ENCODE data around the gene WBP11. TPM values are rescaled to one million over a fixed set of nuclear protein-coding genes. Genes with fewer than 3 reads are reported as not detected.

Gene WBP11
- total RNA-seq, 1 experiment from 2014 or later, result 47.3 TPM

DNA sequence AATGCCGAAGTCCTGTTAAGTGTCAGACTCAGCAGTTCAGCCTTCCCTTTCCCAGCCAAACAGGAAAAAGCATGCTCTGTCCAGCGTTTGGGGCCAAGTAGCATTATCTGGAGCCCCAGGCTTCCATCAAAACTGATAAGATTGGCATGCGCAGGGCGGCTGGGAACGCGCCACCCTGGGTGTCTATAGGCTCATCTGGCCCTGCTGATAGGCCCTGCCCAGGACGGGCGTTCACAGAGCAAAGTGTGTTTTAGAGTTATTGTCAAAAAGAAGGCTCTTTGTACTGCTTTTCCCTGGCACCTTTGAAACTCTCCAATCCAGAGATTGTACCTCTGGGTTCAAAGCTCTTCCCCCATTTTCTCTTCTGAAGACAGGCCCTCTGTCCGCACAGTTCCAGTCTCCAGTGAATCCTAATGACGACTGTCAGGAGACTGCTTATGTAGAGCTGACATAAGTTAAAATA lies 40.2 kb upstream of the WBP11 start, which contains the start of gene ART4:
ART4 (minus strand) TSS at position 102 of the 463 bp plus-strand sequence. CDS start 413 bp downstream, outside the sequence.
- no peak for ATAC-seq
- H3K36me3 ChIP-seq (ENCODE audit: control insufficient read depth, insufficient read depth, low read length), result no peaks in the 10 kb centered on the region
- no peak for DNase-seq (ENCODE audit: low read depth, low spot score)
- no TSS peak for BruUV-seq (replicated peaks)
- ChIA-PET POLR2A (no interaction called here), CTCF (no interaction called here)
- no peaks in the 10 kb centered on the region for H3K4me1 ChIP-seq (ENCODE audit: control insufficient read depth, insufficient read depth, low read length)
- intact Hi-C loops (cut with micrococcal nuclease; ENCODE audit: unreplicated experiment), result loop anchor here (10.0 kb wide), 1 partner anchor 381 kb away; the partner anchor contains the start of gene RERG
- H3K4me3 ChIP-seq (ENCODE audit: low read depth in 2 of 2, low read length in 2 of 2), result no peak within 1 kb of the TSS
- H3K9me3 ChIP-seq (ENCODE audit: control insufficient read depth, insufficient read depth, low read depth, low read length), result no peaks in the 10 kb centered on the region
- TF ChIP-seq REST (IDR thresholded peaks at IDR 0.05; ENCODE audit: insufficient read depth in 1 of 2, low read depth in 2 of 2, low read length in 1 of 2) (no peak), POLR2AphosphoS5 (IDR thresholded peaks at IDR 0.05; ENCODE audit: low read depth, low read length) (no peak), SIN3A (IDR thresholded peaks at IDR 0.05; ENCODE audit: borderline replicate concordance, insufficient read depth, low read depth, low read length) (no peak), TCF7L2 (IDR thresholded peaks at IDR 0.05; ENCODE audit: low read depth, low read length) (no peak), CTCF (IDR thresholded peaks at IDR 0.05) (no peak)
- in situ Hi-C loops (cut with HindIII; ENCODE audit: low pct_unique_long_range_greater_than_20kb, low sequenced_read_pairs), result no loop called here
- H3K27me3 ChIP-seq (ENCODE audit: control insufficient read depth, insufficient read depth, low read length), result no peaks in the 10 kb centered on the region
- H3K27ac ChIP-seq (ENCODE audit: low read length), result no peak within 1 kb of the TSS

GRCh38 chr12:14842315-14842714 lies 39.0 kb upstream of the WBP11 start:
- Histone ChIP-seq H3K27ac (ENCODE audit: low read length) (no peak overlapping the region), H3K4me1 (ENCODE audit: control insufficient read depth, insufficient read depth, low read length) (no peaks in the 10 kb centered on the region), H3K4me3 (ENCODE audit: low read depth in 2 of 2, low read length in 2 of 2) (no peak overlapping the region), H3K36me3 (ENCODE audit: control insufficient read depth, insufficient read depth, low read length) (no peaks in the 10 kb centered on the region), H3K27me3 (ENCODE audit: control insufficient read depth, insufficient read depth, low read length) (no peaks in the 10 kb centered on the region), H3K9me3 (ENCODE audit: control insufficient read depth, insufficient read depth, low read depth, low read length) (no peaks in the 10 kb centered on the region)
- intact Hi-C loops (cut with micrococcal nuclease; ENCODE audit: unreplicated experiment), result loop anchor here (10.0 kb wide), 1 partner anchor 382 kb away; the partner anchor contains the start of gene RERG
- no peak for TF ChIP-seq SIN3A (IDR thresholded peaks at IDR 0.05; ENCODE audit: borderline replicate concordance, insufficient read depth, low read depth, low read length)
- no peak for TF ChIP-seq POLR2AphosphoS5 (IDR thresholded peaks at IDR 0.05; ENCODE audit: low read depth, low read length)
- no peak for TF ChIP-seq TCF7L2 (IDR thresholded peaks at IDR 0.05; ENCODE audit: low read depth, low read length)
- no peak for TF ChIP-seq CTCF (IDR thresholded peaks at IDR 0.05)
- no peak for TF ChIP-seq REST (IDR thresholded peaks at IDR 0.05; ENCODE audit: insufficient read depth in 1 of 2, low read depth in 2 of 2, low read length in 1 of 2)
- in situ Hi-C loops (cut with HindIII; ENCODE audit: low pct_unique_long_range_greater_than_20kb, low sequenced_read_pairs), result no loop called here
- no TSS peak for BruUV-seq (replicated peaks)
- DNase-seq (ENCODE audit: low read depth, low spot score) (no peak), ATAC-seq (no peak)
- ChIA-PET CTCF (no interaction called here), POLR2A (no interaction called here)

Data from Panc1 (cell line).